Naive B cell (primary cell): ENCODE results near the gene LDLRAD1. TPM values are rescaled to one million over a fixed set of nuclear protein-coding genes. Genes with fewer than 3 reads are reported as not detected.
"Not testable (repeated sequence)": the region's sequence is repeated elsewhere in the genome, so short reads cannot be mapped to it uniquely, and the experiment has no call there.

Source experiments
- ATAC-seq, 2 donors: fragments of 150-1000 bp; cut with Tn5 transposase; 2 replicates each; pipeline ENCODE4 v1.10.0; 2021; ENCODE audit warnings: low read depth in 2 of 2, mild to moderate bottlenecking in 2 of 2, moderate library complexity in 2 of 2
- DNase-seq: peaks from one replicate; pipeline ENCODE4 v3.0.0; 2022
- H3K27ac Mint-ChIP-seq, 6 donors: one replicate each; pipeline ENCODE4 v1.8.0; 2020 to 2022; ENCODE audit warnings: mild to moderate bottlenecking in 6 of 6, mixed read lengths in 6 of 6, moderate library complexity in 5 of 6, inconsistent platforms in 2 of 6
- H3K27me3 Mint-ChIP-seq, 3 donors: one replicate each; pipeline ENCODE4 v1.8.0; 2021 to 2022; ENCODE audit warnings: mixed read lengths in 3 of 3, mild to moderate bottlenecking in 1 of 3
- H3K36me3 Mint-ChIP-seq, 2 donors: one replicate each; pipeline ENCODE4 v1.8.0; 2020 to 2022; ENCODE audit warnings: mixed read lengths in 2 of 2, inconsistent platforms in 1 of 2, mild to moderate bottlenecking in 1 of 2
- H3K4me1 Mint-ChIP-seq, 3 donors: one replicate each; pipeline ENCODE4 v1.8.0; 2020 to 2022; ENCODE audit warnings: mixed read lengths in 3 of 3, inconsistent platforms in 1 of 3, mild to moderate bottlenecking in 1 of 3, moderate library complexity in 1 of 3
- H3K4me3 Mint-ChIP-seq, 8 donors: one replicate each; pipeline ENCODE4 v1.8.0; 2020 to 2022; ENCODE audit warnings: mild to moderate bottlenecking in 8 of 8, mixed read lengths in 8 of 8, moderate library complexity in 8 of 8, inconsistent platforms in 2 of 8
- H3K9me3 Mint-ChIP-seq, 7 donors: one replicate each; pipeline ENCODE4 v1.8.0; 2020 to 2022; ENCODE audit warnings: mixed read lengths in 7 of 7, mild to moderate bottlenecking in 5 of 7, inconsistent platforms in 2 of 7, moderate library complexity in 1 of 7
- polyA plus RNA-seq, 6 donors: library from polyadenylated mRNA; unstranded; fragments of 300-500 nt; fragmentation: Illumina TruSeq; gene quantifications; one replicate each; pipeline ENCODE4 v1.2.3, GENCODE V29; 2021; ENCODE audit warnings: low read depth in 6 of 6

Gene LDLRAD1
- polyA plus RNA-seq, 6 donors from 2014 or later, result not detected

DNA sequence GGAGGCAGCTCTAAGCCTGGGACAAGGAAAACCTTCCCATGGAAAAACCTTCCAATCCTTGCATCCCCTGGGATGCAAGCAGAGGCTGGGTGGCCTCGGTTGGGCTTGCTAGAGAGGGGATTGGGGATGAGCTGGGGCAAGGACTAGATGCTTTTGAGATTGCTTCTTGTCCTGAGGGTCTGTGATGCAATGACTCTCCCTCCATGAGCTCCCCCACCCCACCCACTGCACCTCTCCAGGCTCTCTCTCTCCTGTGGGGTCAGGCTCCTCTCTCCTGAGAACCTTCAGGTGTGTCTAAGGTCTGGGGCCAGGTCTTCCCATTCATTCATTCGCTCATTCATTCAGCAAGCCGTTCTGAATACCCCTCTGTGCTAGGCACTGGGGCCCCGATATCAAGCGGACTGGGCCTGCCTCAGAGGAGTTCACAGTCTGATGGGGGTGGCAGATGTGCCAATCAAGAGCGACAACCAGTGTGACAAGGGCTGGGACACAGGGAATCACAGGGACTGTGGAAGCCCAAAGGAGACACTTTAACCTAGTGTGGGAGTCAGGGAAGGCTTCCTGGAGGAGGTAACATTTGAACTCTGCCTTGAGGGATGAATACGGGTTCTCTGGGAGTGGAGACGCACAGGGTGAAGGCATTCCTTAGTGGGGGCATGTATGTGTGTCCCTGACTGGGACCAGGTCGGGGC is 6.5 kb downstream of the LDLRAD1 start:
- H3K27me3 Mint-ChIP-seq, result peaks cover 14 to 48% (median 38%) of the 10 kb centered on the region in 3 donors
- no peak overlapping the region for H3K27ac Mint-ChIP-seq
- no peak for DNase-seq
- no peaks in the 10 kb centered on the region for H3K36me3 Mint-ChIP-seq
- no peaks in the 10 kb centered on the region for H3K9me3 Mint-ChIP-seq
- H3K4me3 Mint-ChIP-seq, result no peak overlapping the region
- no peak for ATAC-seq
- peaks cover 0 to 3% (median 0%) of the 10 kb centered on the region in 3 donors for H3K4me1 Mint-ChIP-seq

DNA sequence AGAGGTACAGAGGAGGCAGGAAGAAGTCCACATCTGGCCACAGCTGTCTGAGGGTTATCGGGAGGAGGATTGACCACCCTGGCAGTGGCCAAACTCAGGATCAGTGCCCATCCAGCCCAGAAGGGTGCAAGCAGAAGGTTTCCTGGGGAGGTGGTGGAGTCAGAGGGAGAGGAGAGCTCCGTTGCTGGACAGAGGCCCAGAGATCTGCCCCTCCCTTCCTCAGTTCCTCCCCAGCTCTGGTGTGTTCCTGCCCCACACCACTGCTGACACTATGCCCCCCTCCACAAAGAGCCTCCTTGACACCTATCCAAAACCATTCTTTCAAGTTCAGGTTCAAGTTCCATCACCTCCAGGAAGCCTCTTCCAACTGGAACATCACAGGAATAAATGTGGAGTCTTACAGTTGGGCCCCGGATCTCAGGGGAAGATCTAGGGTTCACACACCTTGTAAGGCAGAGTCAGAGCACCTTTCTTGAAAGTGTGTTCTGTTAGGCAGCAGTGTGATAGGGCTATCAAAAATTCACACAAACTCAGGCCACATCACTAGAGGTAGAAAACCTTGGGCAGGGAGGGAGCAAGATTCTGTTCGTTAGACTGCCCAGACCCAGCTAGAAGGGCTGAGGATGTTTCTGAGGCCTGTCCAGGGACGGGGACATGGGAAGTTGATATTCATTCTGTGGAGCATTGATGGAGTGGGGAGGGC is 7.4 kb downstream of the LDLRAD1 start:
- Mint-ChIP-seq H3K27ac (no peak overlapping the region), H3K4me3 (no peak overlapping the region), H3K27me3 (peaks cover 14 to 47% (median 42%) of the 10 kb centered on the region in 3 donors), H3K36me3 (no peaks in the 10 kb centered on the region), H3K4me1 (peaks cover 0 to 3% (median 0%) of the 10 kb centered on the region in 3 donors), H3K9me3 (peaks cover 0 to under 1% (median 0%) of the 10 kb centered on the region in 7 donors)
- DNase-seq (no peak), ATAC-seq (no peak)

DNA sequence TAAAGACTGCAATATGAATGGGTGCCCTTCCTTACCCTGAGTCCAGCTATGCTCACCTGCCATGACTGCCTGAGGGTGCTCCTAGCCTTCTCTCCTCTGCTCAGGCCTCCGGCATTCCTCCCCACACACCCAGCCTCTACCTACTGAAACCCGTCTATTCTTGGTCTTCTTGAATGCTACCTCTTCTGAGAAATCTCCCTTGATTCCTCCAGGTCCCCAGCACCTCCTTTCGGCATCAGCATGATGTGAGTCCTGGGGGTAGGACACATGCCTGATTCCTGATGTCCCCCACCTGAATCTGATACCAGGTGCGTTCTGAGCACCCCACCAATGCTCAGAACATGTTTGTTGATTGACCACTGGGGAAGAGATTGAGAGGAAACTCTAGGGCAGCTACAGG is 8.6 kb downstream of the LDLRAD1 start:
- Mint-ChIP-seq H3K4me3 (no peak overlapping the region), H3K9me3 (peaks cover 0 to 2% (median 0%) of the 10 kb centered on the region in 7 donors), H3K4me1 (peaks cover 0 to 3% (median 0%) of the 10 kb centered on the region in 3 donors), H3K27me3 (peaks cover 14 to 47% (median 42%) of the 10 kb centered on the region in 3 donors), H3K36me3 (no peaks in the 10 kb centered on the region), H3K27ac (no peak overlapping the region)
- DNase-seq (no peak), ATAC-seq (no peak)

DNA sequence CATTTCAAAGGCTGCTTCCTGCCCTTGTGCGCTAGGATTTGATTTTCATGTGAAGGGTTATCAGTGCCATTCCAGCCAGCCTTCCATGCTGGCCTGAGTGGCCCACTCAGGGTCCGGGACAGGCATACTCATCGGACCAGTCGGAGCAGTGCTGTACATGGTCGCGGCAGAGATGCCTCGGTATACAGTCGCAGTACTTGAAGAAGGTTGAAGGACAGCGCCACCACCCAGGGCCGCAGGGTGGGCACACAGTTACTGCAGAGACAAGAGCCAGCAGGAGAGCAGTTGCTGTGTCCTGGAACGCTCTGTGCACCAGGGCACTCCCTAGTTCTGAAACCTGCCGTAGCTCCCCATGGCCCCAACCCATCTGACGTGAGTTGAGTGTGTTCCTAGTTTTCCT is 9.1 kb downstream of the LDLRAD1 start:
- DNase-seq, result no peak
- Mint-ChIP-seq H3K27me3 (peaks cover 14 to 44% (median 41%) of the 10 kb centered on the region in 3 donors), H3K4me3 (no peak overlapping the region), H3K36me3 (no peaks in the 10 kb centered on the region), H3K9me3 (peaks cover 0 to 2% (median 0%) of the 10 kb centered on the region in 7 donors), H3K27ac (no peak overlapping the region), H3K4me1 (peaks cover 0 to 3% (median 0%) of the 10 kb centered on the region in 3 donors)
- ATAC-seq, result no peak

DNA sequence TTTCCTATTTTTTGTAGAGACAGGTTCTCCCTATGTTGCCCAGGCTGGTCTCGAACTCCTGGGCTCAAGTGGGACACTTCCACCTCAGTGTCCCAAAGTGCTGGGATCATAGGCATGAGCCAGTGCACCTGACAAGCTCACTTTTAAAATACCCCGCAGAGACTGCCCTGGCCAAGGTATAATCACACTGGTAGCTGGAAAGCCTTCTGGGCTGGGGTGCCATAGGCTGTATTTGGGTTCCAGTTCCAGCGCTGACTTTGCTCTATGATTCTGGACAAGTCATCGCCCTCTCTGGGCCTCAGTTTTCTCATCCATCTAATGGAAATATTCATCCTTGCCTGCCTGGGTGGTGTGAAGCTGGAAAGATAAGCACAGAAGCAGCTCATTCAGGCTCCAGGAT is 10.4 kb downstream of the LDLRAD1 start:
- H3K27me3 Mint-ChIP-seq, result peaks cover 14 to 40% (median 31%) of the 10 kb centered on the region in 3 donors
- H3K9me3 Mint-ChIP-seq, result peaks cover 0 to 8% (median 4%) of the 10 kb centered on the region in 7 donors
- ATAC-seq, result no peak
- H3K4me1 Mint-ChIP-seq, result no peaks in the 10 kb centered on the region
- no peak for DNase-seq
- no peak overlapping the region for H3K4me3 Mint-ChIP-seq
- H3K27ac Mint-ChIP-seq, result no peak overlapping the region
- no peaks in the 10 kb centered on the region for H3K36me3 Mint-ChIP-seq

DNA sequence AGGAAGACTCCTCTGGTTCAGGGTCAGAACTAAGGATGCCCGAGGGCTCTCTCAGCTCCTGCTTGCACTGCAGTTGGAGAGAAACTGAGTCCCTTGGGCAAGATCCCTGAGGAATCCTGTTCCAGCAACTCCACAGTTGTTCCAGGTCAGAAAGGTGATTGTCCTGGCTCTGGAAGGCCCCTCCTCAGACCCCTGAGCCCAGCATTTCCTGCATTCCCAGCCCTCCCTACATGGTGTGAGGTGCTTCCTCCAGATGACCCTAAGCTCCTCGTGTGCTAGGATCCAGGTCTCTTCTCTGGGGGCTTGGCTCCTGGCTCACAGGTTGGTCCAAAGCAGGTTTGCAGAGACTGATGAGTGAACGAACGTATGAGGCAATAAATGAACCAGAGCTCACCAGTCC is 11.5 kb downstream of the LDLRAD1 start:
- DNase-seq, result no peak
- Mint-ChIP-seq H3K36me3 (no peaks in the 10 kb centered on the region), H3K27ac (no peak overlapping the region), H3K4me3 (no peak overlapping the region), H3K9me3 (peaks cover 0 to 8% (median 5%) of the 10 kb centered on the region in 7 donors), H3K4me1 (no peaks in the 10 kb centered on the region), H3K27me3 (peaks cover 14 to 36% (median 28%) of the 10 kb centered on the region in 3 donors)
- ATAC-seq, result no peak

DNA sequence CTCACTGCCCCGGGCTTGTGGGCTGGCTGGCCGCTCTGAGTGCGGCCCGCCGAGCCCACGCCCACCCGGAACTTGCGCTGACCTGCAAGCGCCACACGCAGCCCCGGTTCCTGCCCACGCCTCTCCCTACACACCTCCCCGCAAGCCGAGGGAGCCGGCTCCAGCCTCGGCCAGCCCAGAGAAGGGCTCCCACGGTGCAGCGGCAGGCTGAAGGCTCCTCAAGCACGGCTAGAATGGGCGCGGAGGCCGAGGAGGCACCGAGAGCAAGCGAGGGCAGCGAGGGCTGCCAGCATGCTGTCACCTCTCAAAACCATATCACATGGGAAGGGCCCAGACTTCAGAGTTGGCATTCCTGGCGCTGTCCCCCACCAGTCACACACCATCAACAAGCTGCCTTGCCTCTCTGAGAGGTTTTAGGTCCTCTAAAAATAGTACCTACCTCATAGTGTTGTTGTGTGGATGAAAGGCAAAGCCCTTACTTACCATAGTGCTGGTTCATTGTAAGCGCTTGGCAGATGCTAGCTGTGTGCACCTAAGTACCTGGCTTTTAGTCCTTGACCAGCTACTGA is 13.4 kb downstream of the LDLRAD1 start:
- peaks cover 0 to 8% (median 5%) of the 10 kb centered on the region in 7 donors for H3K9me3 Mint-ChIP-seq
- no peak overlapping the region for H3K27ac Mint-ChIP-seq
- no peak overlapping the region for H3K4me3 Mint-ChIP-seq
- no peaks in the 10 kb centered on the region for H3K36me3 Mint-ChIP-seq
- ATAC-seq, result no peak
- no peak for DNase-seq
- peaks cover 9 to 22% (median 19%) of the 10 kb centered on the region in 3 donors for H3K27me3 Mint-ChIP-seq
- no peaks in the 10 kb centered on the region for H3K4me1 Mint-ChIP-seq

DNA sequence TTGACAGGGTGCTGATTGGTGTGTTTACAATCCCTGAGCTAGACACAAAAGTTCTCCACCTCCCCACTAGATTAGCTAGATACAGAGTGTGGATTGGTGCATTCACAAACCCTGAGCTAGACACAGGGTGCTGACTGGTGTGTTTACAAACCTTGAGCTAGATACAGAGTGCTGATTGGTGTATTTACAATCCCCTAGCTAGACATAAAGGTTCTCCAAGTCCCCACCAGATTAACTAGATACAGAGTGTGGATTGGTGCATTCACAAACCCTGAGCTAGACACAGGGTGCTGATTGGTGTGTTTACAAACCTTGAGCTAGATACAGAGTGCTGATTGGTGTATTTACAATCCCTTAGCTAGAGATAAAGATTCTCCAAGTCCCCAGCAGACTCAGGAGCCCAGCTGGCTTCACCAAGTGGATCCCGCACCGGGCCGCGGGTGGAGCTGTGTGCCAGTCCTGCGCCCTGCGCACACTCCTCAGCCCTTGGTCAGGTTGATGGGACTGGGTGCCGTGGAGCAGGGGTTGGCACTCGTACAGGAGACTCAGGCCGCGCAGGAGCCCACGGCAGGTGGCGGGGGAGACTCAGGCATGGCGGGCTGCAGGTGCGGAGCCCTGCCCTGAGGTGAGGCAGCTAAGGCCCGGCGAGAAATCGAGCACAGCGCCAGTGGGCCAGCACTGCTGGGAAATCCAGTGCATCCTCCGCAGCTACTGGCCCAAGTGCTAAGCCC is 14.1 kb downstream of the LDLRAD1 start:
- H3K27me3 Mint-ChIP-seq, result peaks cover 4 to 19% (median 12%) of the 10 kb centered on the region in 3 donors
- H3K36me3 Mint-ChIP-seq, H3K27ac Mint-ChIP-seq, ATAC-seq, DNase-seq, H3K9me3 Mint-ChIP-seq, H3K4me3 Mint-ChIP-seq, H3K4me1 Mint-ChIP-seq: not testable (repeated sequence)

DNA sequence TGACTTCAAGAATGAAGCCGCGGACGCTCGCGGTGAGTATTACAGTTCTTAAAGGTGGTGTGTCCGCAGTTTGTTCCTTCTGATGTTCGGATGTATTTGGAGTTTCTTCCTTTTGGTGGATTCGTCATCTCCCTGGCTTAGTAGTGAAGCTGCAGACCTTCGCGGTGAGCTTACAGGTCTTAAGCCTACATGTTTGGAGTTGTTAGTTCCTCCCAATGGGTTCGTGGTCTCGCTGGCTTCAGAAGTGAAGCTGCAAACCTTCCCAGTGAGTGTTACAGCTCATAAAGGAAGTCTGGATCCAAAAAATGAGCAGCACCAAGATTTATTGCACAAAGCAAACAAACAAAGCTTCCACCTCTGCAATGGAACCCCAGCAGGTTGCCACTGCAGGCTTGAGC is 14.7 kb downstream of the LDLRAD1 start:
- Mint-ChIP-seq H3K36me3 (no peaks in the 10 kb centered on the region), H3K9me3 (peaks cover 0 to 8% (median 5%) of the 10 kb centered on the region in 7 donors), H3K27ac (no peak overlapping the region), H3K4me3 (no peak overlapping the region), H3K27me3 (peaks cover 4 to 16% (median 6%) of the 10 kb centered on the region in 3 donors), H3K4me1 (no peaks in the 10 kb centered on the region)
- DNase-seq (no peak), ATAC-seq (no peak)

DNA sequence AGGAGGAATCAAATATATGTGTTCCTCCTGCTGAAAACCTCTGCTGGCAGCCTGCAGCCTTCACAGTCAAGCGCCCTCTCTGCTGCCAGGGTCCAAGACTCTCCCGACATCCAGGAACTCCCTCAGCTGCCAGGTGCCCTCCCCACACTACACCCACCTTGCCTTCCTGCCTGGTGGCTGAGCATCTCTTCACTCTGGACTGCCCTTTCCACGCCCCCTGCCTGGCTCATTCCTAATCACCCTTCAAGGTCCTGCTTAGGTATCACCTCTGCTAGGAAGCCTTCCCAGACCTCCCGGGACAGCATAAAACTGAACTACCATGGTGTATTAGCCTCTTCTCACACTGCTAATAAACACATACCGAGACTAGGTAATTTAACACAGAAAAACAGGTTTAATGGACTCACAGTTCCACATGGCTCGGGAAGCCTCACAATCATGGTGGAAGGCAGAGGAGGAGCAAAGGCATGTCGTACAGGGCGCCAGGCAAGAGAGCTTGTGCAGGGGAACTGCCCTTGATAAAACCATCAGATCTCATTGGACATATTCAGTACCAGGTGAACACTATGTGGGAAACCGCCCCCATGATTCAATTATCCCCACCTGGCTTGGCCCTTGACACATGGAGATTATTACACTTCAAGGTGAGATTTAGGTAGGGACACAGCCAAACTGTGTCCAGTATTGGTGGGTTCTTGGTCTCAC is 15.3 kb downstream of the LDLRAD1 start:
- no peaks in the 10 kb centered on the region for H3K4me1 Mint-ChIP-seq
- H3K36me3 Mint-ChIP-seq, result no peaks in the 10 kb centered on the region
- no peak for ATAC-seq
- H3K27ac Mint-ChIP-seq, result no peak overlapping the region
- no peak for DNase-seq
- no peak overlapping the region for H3K4me3 Mint-ChIP-seq
- peaks cover 3 to 16% (median 5%) of the 10 kb centered on the region in 3 donors for H3K27me3 Mint-ChIP-seq
- H3K9me3 Mint-ChIP-seq, result peaks cover 0 to 12% (median 5%) of the 10 kb centered on the region in 7 donors

DNA sequence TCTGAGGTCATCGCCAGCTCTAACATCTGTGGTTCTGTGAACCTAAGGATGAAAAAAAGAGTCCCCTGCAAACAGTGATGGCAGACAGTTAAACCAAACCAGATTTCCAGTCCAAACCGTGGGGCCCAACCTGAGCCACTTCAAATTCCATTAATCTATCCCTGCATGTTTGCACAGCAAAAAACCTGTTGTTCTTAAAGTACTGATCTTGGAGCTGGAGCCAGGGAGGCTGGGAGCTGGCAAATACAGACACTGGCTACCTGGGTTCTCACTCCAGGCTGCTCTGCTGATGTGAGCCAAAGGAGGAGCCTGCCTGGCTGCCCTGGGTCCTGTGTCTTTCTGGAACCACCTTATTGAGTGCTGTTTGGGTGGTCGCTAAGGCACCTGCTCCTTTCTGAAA is 16.4 kb downstream of the LDLRAD1 start:
- Mint-ChIP-seq H3K4me1 (no peaks in the 10 kb centered on the region), H3K27me3 (peaks cover 0 to 15% (median 5%) of the 10 kb centered on the region in 3 donors), H3K9me3 (peaks cover 0 to 15% (median 5%) of the 10 kb centered on the region in 7 donors), H3K4me3 (no peak overlapping the region), H3K36me3 (no peaks in the 10 kb centered on the region), H3K27ac (no peak overlapping the region)
- DNase-seq (no peak), ATAC-seq (no peak)

DNA sequence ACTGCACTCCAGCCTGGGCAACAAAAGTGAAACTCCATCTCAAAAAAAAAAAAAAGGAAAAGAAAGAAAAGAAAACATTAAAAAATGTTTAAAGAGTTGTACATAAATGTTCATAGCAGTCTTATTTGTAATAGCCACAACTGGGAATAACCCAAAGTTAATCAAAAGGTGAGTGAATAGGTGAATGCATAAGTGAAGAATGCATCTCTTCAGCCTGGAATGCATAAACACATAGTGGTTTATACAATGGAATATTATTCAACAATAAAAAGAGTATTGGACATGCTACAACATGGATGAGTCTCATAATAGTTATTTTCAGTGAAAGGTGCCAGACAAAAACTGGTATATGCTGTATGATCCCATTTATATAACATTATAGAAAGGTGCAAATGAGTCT is 18.1 kb downstream of the LDLRAD1 start:
- no peaks in the 10 kb centered on the region for H3K36me3 Mint-ChIP-seq
- peaks cover 0 to 7% (median 0%) of the 10 kb centered on the region in 3 donors for H3K27me3 Mint-ChIP-seq
- DNase-seq, result no peak
- no peaks in the 10 kb centered on the region for H3K4me1 Mint-ChIP-seq
- no peak overlapping the region for H3K4me3 Mint-ChIP-seq
- H3K27ac Mint-ChIP-seq, result no peak overlapping the region
- no peak for ATAC-seq
- peaks cover 0 to 15% (median 5%) of the 10 kb centered on the region in 7 donors for H3K9me3 Mint-ChIP-seq

DNA sequence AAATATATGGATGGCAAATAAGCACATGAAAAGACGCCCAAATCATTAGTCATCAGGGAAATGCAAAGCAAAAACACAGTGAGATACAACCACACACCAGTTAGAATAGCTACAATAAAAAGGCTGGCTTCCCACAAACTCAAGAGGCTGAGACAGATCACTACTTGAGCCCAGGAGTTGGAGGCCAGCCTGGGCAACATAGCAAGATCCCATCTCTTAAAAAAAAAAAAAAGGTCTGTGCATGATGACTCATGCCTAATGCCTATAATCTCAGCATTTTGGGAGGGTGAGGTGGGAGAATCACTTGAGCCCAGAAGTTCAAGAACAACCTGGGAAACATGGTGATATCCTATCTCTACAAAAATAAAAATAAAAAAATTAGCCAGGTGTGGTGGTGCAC is 19.8 kb downstream of the LDLRAD1 start:
- Mint-ChIP-seq H3K4me3 (no peak overlapping the region), H3K27ac (no peak overlapping the region), H3K4me1 (no peaks in the 10 kb centered on the region), H3K27me3 (peaks cover 0 to 7% (median 0%) of the 10 kb centered on the region in 3 donors), H3K9me3 (peaks cover 0 to 10% (median 2%) of the 10 kb centered on the region in 7 donors), H3K36me3 (no peaks in the 10 kb centered on the region)
- ATAC-seq, result no peak
- no peak for DNase-seq
